Stimulated activated CD4-positive, alpha-beta T cell treated with anti-CD3 and anti-CD28 coated beads, Interleukin-2, amount 100 ng/mL, for 24 hours (primary cell): ENCODE results near the gene STRADA.
A peak's percentile ranks its signal among the peaks of the same experiment; 100 is the strongest.

ENCODE experiments used
- DNase-seq, 2 donors: peaks; one replicate each; pipeline ENCODE4 v3.0.0-alpha.2; 2020

Gene STRADA

DNA sequence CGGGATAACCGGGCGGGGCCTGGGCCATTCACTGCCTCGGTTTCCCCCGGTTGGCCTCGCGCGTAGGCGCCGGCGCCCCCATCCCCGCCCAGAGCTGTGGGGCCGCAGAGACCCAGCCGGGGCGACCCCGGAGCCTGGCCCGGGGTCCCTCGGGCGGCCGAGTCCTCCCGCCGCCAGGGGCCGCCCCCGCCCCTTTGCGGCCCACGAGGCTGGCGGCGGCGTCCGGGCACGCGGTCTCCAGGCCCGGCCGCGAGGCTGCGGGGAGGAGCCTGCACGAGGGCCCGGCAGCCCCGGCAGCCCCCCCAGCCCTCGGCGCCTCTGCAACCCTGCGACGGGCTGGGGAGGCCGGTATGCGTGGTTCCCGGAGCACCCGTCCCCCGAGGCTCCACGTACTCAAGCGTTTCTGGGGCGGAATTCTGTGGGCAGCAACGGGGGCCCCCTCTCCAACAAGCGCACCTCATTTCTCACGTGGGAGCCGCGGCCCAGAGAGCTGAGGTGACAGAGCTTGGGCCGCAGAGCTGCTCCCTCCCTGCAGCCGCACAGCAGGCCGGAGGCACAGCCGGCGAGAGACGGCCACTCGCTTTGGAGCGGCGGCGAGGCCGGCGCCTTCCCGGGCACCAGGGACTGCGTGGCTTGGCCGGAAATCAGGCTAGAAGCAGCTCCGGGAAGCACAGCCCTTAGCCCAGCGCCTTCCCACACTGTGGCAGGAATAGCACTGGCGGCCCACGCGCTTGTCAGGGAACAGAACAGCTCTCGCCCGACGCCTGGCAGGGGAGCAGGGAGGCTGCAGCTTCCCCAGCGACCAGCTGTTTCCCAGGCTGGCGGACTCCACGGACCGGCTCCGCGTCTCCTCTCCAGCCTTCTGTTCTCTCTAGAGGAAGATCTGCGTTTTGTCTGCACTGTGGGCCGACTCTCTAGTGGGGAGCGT is 40.8 kb downstream of the STRADA start:
- DNase-seq: peak; percentile 55 to 60

DNA sequence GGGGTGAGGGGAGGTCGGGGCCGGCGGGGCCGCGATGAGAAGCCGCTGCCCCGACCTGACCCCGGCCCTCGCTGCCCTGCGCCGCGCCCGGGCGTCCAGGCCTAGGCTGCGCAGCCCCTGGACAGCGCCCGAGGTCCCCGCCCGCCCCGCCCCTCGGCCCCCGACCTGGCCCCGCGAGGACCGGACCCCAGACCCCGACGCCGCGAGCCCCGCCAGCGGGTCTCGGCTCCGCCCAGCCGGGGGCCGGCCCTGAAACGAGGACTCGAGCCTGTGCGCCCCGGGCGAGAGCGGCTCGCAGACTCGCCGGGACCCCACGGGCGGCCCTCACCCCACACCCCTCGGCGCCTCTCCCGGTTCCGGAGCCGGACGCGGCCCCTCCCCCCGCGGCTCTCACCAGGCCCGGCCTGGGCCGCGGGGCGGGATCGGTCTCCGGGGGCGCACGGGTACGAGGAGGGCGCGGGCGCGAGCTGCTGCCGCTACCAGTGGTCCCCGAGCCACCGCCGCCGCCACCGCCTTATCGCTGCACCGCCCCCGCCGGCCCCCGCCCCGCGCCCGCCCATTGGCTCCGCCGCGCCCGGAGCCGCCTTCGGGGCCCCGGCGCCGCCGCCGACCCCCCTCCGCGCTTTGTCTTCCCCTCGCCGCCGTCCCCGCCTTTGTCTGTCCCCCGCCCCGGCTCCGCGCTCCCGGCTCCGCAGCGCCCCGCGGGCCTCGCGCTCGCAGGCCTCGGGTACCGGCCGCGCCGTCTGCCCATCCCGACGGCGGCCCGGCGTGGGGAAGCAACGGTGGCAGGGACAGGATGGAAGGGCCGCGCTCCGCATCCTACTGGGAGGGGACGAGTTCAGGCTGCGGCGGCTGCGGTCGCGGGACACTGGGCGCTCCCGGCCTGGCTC is 41.7 kb downstream of the STRADA start, which contains the start of gene LIMD2:
LIMD2 (minus strand) TSS at position 488 of the 890 bp plus-strand sequence. CDS start 827 bp downstream, outside the sequence.
- peak; percentile 81 to 84 for DNase-seq

DNA sequence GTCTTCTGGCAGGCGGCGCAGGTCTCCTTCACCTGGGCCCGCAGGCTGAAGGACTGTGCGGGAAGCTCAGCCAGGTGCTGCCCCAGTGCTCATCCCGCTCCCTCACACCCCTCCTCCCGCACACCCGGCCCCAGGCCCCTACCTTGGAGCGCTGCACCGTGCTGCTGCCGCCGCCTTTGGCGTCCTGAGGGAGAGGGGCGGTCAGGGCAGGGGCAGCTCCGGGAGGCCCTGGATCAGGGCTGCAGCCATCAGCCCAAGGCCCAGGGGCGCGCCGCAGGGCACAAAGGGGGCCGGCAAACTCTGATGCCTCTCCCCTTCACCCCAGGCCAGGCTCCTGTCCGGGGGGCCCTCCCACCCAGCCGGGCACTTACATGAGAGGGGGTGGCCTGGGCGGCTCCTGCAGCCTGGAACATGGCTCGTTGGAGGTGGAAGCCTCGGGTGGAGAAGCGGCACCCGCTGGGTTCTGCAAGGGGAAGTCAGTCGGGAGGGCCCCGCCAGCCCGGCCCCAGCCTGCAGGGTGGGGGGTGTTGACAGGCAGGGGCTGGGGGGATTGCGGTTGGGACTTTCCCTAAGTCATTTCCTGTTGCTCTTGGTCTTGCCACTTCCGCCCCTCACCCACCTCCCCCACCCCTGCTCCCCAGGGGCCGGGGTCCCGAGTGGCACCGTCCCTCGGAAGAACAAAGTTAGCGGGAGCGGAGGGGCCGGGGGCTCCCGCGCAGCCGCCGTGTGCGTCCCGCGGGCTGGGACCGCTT is 42.5 kb downstream of the STRADA start:
- DNase-seq: peak; percentile 76 to 77

DNA sequence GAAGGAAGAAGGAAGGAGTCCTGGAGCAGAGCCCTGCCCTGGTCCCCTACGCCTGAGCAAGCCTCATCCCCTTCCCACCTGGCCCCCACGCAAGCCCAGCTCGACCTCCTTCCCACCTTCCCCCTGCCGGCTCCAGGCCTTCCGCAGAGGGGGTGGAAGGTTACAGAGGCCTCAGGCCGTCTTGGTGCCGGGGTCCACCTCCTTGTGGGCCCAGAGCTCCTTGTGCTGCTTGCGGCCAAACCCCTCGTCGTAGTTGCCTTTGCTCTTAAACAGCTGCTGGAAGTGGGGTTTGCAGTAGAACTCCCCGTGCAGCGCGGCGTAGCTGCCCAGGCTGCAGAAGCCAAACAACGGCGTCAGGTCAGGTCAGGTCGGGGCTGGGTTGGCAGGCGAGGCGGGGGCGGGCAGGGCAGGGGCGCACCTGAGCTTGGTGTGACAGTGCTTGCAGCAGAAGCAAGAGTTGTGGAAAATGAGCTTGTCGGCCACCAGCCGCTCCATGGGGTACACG is 43.2 kb downstream of the STRADA start:
- DNase-seq: peak in 1 of 2 donors; percentile 46

DNA sequence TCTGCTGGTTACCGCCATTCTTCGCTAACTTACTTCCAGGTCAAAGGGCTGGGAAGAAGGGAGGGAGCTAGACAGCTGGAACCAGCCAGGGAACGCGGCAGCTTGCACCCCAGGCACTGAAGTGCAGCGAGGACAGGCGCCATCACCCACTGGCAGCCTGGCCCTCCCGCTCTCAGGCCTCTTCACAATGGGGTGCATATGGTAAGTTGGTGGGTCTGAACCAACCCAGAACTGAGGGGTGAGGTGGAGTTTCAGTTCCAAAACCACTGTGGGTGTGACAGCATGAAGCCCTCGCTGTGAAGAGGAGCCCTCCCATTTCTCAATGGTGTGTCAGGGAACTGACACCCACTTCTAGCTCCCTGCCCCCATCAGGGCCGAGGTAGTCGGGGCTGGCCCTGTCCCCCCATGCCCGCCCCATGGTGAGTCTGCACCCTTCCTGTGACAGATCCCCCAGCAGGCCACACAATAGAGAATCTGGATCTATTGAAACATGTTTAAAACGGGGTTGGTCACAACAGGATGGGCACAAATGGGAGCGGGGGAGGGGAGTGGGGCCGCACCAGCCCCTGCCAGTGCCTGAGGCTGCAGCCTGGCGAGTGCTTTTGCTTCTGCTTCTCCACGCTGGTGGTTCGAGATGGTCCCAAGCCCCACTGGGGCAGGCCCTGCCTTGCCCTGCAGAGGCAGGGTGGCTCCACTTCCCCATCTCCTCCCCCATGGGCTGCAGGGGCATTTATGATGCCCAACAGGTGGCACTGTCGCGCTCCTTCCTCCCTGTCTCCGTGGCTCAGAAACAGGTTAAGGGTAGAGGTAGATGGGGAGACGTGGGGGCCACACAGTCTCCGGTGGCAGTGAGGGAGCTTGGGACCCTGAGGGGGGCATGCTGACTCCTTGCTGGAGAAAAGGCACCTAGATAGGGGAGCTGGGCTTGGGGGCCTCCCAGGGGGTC is 44.0 kb downstream of the STRADA start:
- DNase-seq: peak; percentile 77 to 80

DNA sequence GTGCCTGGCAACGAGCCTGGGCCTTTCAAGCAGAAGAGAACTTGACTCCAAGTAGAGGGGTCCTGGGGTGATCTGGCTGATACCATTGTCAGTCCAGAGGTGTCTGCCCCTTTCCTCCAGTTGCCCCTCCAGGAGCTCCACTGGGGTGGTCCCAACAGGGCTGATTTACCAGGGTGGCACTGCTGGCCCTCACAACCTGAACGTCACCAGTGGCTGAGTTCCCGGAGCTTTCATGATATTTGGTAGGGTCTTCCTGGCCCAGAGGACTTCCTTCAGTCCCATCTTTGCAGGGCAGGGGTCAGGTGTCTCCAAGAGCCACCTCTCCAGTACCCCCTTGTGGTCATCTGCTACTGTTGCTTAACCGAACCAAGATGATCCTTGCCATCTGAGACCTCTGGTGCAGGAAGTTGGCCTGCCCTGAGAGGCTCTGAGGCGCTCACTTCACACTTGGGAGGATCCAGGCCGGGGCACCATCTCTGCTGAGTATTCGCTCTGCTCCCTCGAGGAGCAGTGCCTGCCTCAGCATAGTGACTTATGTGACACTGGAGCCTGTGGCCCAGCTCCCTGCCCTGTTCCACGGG is 45.1 kb downstream of the STRADA start:
- DNase-seq: peak in 1 of 2 donors; percentile 47

DNA sequence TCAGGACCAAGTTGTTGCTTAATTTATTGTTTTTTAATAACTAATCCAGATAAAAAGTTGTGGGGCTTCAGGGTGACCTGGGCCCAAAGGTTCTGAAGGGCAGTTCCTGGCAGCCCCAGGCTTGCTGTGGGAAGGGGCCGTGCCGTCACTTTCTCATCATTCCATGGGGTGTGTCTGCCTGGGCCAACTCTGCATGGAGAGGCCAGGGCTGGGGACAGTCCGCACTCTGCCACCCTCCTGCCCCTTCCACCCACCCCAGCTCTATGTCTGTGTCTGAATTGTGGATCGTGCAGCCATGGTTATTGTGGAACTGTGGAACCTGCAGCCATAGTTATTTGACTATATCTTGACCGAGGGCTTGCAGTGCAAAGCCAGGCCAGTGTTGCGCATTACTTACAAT is 45.7 kb downstream of the STRADA start:
- no peak for DNase-seq

DNA sequence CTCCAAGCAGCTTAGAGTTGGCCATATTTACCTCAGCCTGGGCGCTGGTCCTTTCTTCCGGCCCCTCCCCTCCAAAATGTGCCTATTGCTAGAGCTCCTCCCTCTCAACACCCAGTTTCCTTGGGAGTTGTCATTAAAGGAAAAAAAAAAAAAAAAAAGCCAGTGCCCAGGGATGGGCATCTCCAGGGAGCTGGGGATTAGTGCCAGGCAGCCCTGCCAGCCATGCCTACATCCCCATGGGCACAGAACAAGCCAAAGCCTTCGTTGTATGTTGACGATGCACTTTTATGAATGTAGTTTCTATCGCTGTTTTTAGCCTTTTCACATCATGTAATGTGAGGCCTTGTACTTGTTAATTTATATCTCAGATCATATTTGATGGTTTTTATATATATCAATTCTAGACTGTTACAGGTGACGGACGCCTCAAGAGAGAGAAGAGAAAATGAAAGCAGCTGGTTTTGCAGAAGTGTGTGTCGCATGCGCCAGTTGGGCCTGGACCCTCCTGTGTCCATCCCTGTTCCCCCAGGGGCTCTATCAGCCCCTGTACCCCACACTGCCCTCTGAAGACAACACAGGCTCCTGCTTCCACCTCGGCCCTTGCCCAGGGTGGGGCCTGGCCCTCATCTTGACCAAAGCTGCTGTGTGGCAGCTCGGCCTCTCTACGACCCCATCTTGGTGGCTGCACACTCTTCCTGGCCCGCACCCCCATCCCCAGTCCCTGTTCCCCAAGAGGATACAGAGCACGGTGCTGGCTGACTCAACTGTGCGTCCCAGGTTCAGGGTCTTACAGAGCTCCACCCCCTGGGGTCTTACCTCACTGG is 46.4 kb downstream of the STRADA start:
- no peak for DNase-seq

DNA sequence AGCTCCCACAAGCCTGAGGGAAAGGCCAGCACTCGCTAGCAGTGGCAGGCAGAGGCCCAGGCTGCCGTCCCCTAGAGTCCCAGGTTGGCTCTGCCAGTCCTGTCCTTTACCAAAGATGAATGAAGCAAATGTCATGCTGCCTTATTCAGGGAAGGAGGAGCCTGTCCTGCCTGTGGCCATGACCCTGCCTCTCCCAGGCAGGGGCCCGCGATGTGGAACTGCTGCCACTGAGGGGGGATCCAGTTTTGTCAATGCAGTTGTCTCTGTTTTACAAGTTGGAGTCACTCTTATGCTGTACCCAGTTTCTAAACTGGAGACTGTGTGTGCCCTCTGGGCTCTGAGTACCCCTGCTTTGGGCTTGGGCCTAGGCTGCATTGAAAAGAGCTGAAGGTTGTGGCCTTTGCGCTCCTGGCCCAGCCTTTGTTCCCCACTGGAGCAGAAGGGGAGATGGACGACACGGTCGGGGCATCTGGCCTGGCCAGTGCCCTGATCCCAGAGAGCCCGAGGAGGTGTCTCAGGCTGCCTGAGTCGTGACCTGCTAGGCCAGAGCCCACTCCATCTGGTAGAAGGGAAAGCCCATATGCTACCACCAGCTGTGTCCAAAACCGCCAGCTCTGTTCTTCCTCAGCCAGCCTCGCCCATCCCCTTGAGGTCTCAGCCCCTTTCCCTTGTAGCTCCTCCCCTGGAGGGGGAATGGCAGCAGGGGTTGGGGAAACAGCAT is 47.2 kb downstream of the STRADA start:
- no peak for DNase-seq

DNA sequence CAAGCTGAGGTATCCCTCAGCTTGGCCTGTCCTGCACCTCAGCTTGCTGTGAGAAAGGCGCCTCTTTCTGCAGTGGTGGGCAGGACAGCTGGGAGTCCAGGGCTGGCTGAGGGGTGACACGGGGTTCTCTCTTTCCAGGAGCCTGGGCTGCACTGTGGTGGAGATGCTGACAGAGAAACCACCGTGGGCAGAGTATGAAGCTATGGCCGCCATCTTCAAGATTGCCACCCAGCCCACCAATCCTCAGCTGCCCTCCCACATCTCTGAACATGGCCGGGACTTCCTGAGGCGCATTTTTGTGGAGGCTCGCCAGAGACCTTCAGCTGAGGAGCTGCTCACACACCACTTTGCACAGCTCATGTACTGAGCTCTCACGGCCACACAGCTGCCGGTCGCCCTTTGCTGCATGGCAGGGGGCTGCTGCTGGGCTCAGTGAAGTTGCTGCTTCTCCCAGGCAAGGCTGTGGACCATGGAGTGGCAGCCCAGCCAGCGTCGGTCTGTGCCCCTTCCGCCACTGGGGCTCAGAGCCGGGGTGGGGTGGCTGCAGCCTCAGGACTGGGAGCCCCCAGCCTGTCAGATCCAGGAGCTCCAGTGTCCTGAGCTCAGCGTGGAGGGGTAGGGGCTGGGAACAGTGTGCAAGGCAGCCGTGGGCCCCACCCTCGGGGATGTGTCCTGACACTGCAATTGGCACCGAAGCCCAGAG is 48.0 kb downstream of the STRADA start:
- DNase-seq: no peak

DNA sequence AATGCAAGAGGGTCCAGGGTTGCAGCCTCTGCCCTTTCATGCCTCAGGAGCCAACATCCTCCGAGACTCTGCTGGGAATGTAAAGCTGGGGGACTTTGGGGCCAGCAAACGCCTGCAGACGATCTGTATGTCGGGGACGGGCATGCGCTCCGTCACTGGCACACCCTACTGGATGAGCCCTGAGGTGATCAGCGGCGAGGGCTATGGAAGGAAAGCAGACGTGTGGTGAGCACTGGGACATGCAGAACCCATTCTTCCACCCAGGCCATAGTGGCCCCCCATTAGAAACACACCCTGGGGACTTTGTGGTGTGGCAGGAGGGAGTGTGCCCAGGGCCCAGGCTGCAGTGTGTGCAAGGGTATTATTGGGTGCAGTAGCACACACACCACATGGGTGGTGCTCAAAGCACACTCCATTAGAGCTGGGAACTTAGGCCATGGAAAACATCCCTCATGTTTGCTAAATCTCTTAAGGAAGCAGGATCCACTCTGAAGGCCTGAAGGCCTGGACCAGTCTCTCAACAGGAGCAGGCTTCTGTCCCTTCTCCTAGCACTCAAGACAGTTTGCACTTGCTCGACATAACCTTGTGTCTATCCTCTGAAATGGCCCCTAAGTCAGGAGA is 49.3 kb downstream of the STRADA start:
- no peak for DNase-seq

DNA sequence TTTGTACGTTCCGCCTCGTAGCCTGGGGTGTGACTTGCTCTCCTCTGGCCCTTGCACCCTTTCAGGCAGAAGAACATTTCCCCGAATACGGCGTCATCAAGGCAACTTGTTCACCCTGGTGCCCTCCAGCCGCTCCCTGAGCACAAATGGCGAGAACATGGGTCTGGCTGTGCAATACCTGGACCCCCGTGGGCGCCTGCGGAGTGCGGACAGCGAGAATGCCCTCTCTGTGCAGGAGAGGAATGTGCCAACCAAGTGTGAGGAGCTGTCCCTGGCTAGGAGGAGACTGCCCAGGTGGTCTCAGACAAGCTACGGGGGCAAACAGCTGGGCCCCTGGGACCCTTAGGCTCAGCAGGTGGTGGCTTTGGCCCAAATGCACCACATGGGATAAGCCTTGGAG is 52.1 kb downstream of the STRADA start:
- DNase-seq: no peak

DNA sequence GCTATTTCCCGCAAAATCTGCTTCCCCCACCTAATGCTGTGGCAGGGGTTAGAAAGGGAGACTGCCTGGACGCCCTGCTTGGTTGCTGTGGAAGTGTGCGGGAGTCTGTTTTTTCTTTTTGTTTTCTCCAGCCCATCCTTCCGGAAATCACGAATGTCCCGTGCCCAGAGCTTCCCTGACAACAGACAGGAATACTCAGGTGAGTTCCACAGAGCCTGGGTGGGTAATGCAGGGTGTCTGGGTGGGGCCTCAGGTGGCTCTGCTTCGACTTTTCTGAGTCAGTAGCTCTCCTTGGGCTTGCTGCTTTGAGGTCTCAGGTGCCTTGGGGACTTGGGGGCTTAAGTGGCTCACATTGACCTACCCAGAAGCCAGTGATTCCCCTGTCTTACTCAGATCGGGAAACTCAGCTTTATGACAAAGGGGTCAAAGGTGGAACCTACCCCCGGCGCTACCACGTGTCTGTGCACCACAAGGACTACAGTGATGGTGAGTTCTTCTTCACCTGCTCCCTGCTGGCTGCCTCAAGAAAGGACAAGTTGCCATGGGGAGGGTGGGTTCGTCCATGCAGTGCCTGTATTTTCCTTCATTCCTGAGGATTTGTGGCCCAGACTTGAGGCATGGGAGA is 53.1 kb downstream of the STRADA start:
- no peak for DNase-seq

DNA sequence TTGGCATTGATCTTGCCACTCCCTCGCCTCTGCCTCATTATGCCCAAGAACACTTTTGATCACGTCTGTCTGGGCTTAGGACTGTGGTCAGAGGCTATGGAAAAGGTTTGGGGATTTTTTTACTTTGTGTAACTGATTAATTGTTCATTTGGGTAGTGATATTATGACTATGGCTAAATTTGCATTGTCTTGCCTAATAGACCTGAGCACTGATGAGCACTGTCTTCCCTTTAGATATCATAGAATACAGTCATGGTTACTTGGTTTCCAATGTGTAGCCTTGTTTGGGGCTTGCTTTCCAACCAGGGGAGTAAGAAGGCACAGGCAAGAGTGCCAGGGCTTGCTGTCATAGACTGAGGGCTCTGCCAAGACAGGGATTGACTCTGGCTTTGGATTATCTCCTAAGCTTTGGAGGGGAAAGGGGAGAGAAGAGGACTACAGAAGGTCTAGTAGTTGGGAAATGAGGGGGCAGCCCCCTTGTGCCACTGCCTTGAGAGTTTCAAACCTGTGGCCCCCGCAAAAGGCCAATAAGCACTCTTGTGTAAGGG is 55.4 kb downstream of the STRADA start:
- DNase-seq: no peak

DNA sequence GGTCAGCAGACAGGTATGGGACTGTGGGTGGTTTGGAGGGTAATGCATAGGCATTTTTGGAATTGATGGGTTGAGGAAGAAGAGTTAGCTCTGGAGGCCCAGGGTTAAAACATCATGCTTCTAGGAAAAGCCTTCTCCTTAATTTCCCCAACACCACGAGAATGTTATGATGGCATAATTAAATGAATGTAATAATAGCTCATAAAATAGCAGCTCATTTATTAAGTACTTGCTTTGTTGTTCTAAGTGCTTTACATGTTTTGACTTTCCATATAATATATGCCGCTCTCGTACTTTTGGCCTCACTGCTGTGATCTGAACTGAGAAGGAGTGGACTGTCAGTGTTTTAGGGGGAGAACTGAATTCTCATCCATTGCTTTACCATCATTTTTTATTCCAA is 56.0 kb downstream of the STRADA start:
- DNase-seq: no peak

DNA sequence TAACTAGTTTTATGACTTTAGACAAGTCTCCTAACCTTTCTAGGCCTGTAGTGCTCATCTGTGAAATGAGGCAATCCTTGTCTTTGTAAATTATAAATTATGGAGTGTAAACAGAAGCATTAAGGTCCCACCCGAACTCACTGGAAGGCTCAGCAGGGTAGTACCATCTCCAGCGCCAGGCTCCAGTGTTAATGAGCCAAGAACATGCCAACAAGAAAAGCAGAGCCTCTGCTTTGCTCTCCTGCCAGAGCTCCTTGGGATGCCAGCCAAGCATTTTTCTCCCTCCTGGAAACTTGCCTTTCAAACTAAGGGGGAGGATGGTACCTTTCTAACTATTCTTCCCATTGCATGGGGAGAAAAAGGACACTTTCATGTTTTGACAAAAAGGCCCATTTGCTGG is 56.6 kb downstream of the STRADA start:
- no peak for DNase-seq

DNA sequence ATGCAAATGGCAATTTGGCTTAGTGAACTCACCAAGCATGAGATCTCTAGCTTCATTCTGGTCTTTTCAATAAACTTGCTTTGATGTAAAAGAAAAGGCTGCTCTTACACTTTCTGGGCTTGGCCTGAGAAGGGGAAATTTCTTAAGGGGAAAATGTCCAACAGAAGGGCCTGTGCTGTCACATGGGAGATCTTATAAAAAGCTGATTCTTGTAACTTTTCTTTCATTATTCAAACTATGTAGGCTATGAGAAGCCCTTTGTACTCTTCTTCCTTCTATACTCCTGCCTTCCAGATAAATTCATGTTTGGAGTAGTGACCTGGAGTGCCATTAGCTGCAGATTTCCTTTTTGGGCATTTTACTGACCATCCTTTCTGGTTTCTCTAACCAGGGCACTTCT is 58.6 kb downstream of the STRADA start:
- no peak for DNase-seq
